ENCODE data around the gene GPX8. TPM values are rescaled to one million over a fixed set of nuclear protein-coding genes. Genes with fewer than 3 reads are reported as not detected.

Gene GPX8
- total RNA-seq, 1 experiment from 2014 or later, result 37.9 TPM

GRCh38 chr5:55110217-55110616 is 49.8 kb upstream of the GPX8 start:
- Mint-ChIP-seq H3K36me3 (ENCODE audit: insufficient read depth in 1 of 3, low read depth in 3 of 3) (no peaks in the 10 kb centered on the region), H3K9me3 (no peaks in the 10 kb centered on the region), H3K27me3 (ENCODE audit: low read depth) (no peaks in the 10 kb centered on the region; the same call in 1 of the 2 replicates), H3K4me3 (no peak overlapping the region), H3K27ac (peak overlapping the region; percentile 6 to 72 (median 58); a peak in 1 of 7 replicates), H3K4me1 (peaks cover 10% of the 10 kb centered on the region in 2 experiments)
- H3K23ac ChIP-seq (ENCODE audit: insufficient read length, low read depth, low read length), result no peak overlapping the region
- H2AFZ ChIP-seq (ENCODE audit: low read length), result no peak overlapping the region
- H4K5ac ChIP-seq (ENCODE audit: insufficient read length, low read depth, low read length), result no peak overlapping the region
- H2BK12ac ChIP-seq (ENCODE audit: insufficient read length, low read depth, low read length), result no peak overlapping the region
- H4K91ac ChIP-seq (ENCODE audit: insufficient read length, low read depth, low read length), result no peak overlapping the region
- H3K4me2 ChIP-seq (ENCODE audit: insufficient read depth, insufficient read length, low read length), result no peak overlapping the region
- no peaks in the 10 kb centered on the region for H3K9me3 ChIP-seq (ENCODE audit: control insufficient read depth, low read depth, low read length)
- no peak for TF ChIP-seq CTCF (conservative IDR thresholded peaks at IDR 0.05)
- no peak overlapping the region for H2BK20ac ChIP-seq (ENCODE audit: low read depth, low read length, poor library complexity, severe bottlenecking)
- H3K56ac ChIP-seq (ENCODE audit: insufficient read length, low read depth, low read length), result no peak overlapping the region
- no peak overlapping the region for H3K18ac ChIP-seq (ENCODE audit: insufficient read length, low read depth, low read length)
- H2BK5ac ChIP-seq (ENCODE audit: insufficient read length, low read length), result no peak overlapping the region
- H2BK15ac ChIP-seq (ENCODE audit: low read depth, low read length), result no peak overlapping the region
- H3K4me1 ChIP-seq (ENCODE audit: insufficient read depth, low read length), result peaks cover 3% of the 10 kb centered on the region
- no peak overlapping the region for H2BK120ac ChIP-seq (ENCODE audit: low read depth, low read length, poor library complexity, severe bottlenecking)
- H3K9ac ChIP-seq (ENCODE audit: extremely low read depth, insufficient read length, low read length), result no peak overlapping the region
- no peaks in the 10 kb centered on the region for H4K20me1 ChIP-seq (ENCODE audit: control insufficient read depth, insufficient read depth, insufficient read length)
- no peak overlapping the region for H2AK5ac ChIP-seq (ENCODE audit: insufficient read length, low read length)
- H3K23me2 ChIP-seq (ENCODE audit: insufficient read length, low read depth, low read length, poor library complexity, severe bottlenecking), result no peaks in the 10 kb centered on the region
- no CpG with 5 or more reads among the region's 2 CpGs for WGBS (ENCODE audit: extremely low coverage, insufficient read length, low lambda C conversion rate)
- H3K27ac ChIP-seq (ENCODE audit: insufficient read length, low read depth, low read length), result no peak overlapping the region
- no peak overlapping the region for H3K4ac ChIP-seq (ENCODE audit: low read depth, low read length)
- no peak overlapping the region for H3K14ac ChIP-seq (ENCODE audit: insufficient read depth, low read length)
- H4K8ac ChIP-seq (replicated peaks; ENCODE audit: insufficient read length, low read depth, low read length), result no peak overlapping the region
- H3K79me1 ChIP-seq (ENCODE audit: insufficient read depth, low read depth, low read length, poor library complexity, severe bottlenecking), result no peaks in the 10 kb centered on the region
- H3K79me2 ChIP-seq (ENCODE audit: insufficient read depth, low read length), result no peaks in the 10 kb centered on the region
- no peak for DNase-seq
- no peak overlapping the region for H3T11ph ChIP-seq (ENCODE audit: low read length)
- no peaks in the 10 kb centered on the region for H3K27me3 ChIP-seq (ENCODE audit: insufficient read depth, low read length)

Measured in H9 (cell line).